ENCODE results near the gene OTUB1. TPM values are rescaled to one million over a fixed set of nuclear protein-coding genes. Genes with fewer than 3 reads are reported as not detected.

The OTUB1 gene
- total and polyA plus RNA-seq, 2 experiments from 2014 or later, result 119 to 269 TPM

- TF ChIP-seq CTCF (IDR thresholded peaks at IDR 0.05; ENCODE audit: low read depth, low read length), result no peak
- no peaks in the 10 kb centered on the region for H3K4me1 ChIP-seq (ENCODE audit: low read depth)
- H3K36me3 ChIP-seq, result no peaks in the 10 kb centered on the region
- no peaks in the 10 kb centered on the region for H3K9me3 ChIP-seq (ENCODE audit: low read depth)
- no peak overlapping the region for H3K27ac ChIP-seq
- no peak overlapping the region for H3K4me3 ChIP-seq
- H3K27me3 ChIP-seq, result peaks cover 5% of the 10 kb centered on the region
- DNase-seq (ENCODE audit: low read depth in 1 of 2, low spot score in 1 of 2), result no peak
These were observed 27.1 kb downstream of the OTUB1 start for GRCh38 chr11:64013141-64013896.

GRCh38 chr11:64014356-64014755 lies 28.1 kb downstream of the OTUB1 start:
- TF ChIP-seq CTCF (IDR thresholded peaks at IDR 0.05; ENCODE audit: low read depth, low read length), result no peak
- Histone ChIP-seq H3K4me1 (ENCODE audit: low read depth) (no peaks in the 10 kb centered on the region), H3K27me3 (peaks cover under 1% of the 10 kb centered on the region), H3K36me3 (no peaks in the 10 kb centered on the region), H3K27ac (no peak overlapping the region), H3K4me3 (no peak overlapping the region), H3K9me3 (ENCODE audit: low read depth) (no peaks in the 10 kb centered on the region)
- DNase-seq (ENCODE audit: low read depth in 1 of 2, low spot score in 1 of 2), result no peak

- Histone ChIP-seq H3K36me3 (no peaks in the 10 kb centered on the region), H3K27me3 (no peaks in the 10 kb centered on the region), H3K4me1 (ENCODE audit: low read depth) (no peaks in the 10 kb centered on the region), H3K27ac (no peak overlapping the region), H3K9me3 (ENCODE audit: low read depth) (no peaks in the 10 kb centered on the region), H3K4me3 (no peak overlapping the region)
- no peak for DNase-seq (ENCODE audit: low read depth in 1 of 2, low spot score in 1 of 2)
- no peak for TF ChIP-seq CTCF (IDR thresholded peaks at IDR 0.05; ENCODE audit: low read depth, low read length)
These were observed 29.3 kb downstream of the OTUB1 start for GRCh38 chr11:64015510-64015909.

GRCh38 chr11:64015935-64016845 lies 30.0 kb downstream of the OTUB1 start:
- H3K4me1 ChIP-seq (ENCODE audit: low read depth), result no peaks in the 10 kb centered on the region
- H3K9me3 ChIP-seq (ENCODE audit: low read depth), result no peaks in the 10 kb centered on the region
- no peak overlapping the region for H3K27ac ChIP-seq
- H3K27me3 ChIP-seq, result no peaks in the 10 kb centered on the region
- no peak for TF ChIP-seq CTCF (IDR thresholded peaks at IDR 0.05; ENCODE audit: low read depth, low read length)
- no peak for DNase-seq (ENCODE audit: low read depth in 1 of 2, low spot score in 1 of 2)
- no peaks in the 10 kb centered on the region for H3K36me3 ChIP-seq
- H3K4me3 ChIP-seq, result no peak overlapping the region

GRCh38 chr11:64017945-64018224 lies 31.6 kb downstream of the OTUB1 start:
- H3K27ac ChIP-seq, result no peak overlapping the region
- no peak for TF ChIP-seq CTCF (IDR thresholded peaks at IDR 0.05; ENCODE audit: low read depth, low read length)
- H3K9me3 ChIP-seq (ENCODE audit: low read depth), result no peaks in the 10 kb centered on the region
- no peaks in the 10 kb centered on the region for H3K27me3 ChIP-seq
- H3K4me1 ChIP-seq (ENCODE audit: low read depth), result peaks cover 4% of the 10 kb centered on the region
- no peak for DNase-seq (ENCODE audit: low read depth in 1 of 2, low spot score in 1 of 2)
- no peaks in the 10 kb centered on the region for H3K36me3 ChIP-seq
- no peak overlapping the region for H3K4me3 ChIP-seq
